ENCODE measurements around the gene ZNF597.

The ZNF597 gene

DNA sequence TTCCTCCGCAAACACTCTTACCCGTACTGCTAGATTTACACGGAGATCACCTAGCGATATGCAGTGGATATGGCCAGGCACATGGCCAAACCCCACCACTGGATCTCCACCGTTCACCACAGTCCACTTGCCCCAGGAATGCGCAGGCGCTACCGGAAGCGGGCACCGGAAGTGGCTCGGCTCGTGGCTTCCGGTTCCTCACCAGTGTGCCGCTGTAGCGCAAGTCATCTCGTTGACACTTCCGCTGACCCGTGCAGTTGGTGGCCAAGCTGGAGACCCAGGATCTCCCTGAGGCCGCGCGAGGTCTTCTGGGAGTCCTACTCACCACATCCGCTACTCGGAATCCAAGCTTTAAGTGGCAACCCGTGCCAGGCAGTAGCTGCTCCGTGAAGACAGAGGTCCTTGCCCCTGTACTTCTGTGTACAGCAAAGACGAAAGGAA lies 11.5 kb downstream of the ZNF597 start:
- no peaks in the 10 kb centered on the region for H3K4me1 ChIP-seq (ENCODE audit: control insufficient read depth, low read length)
- H3K27me3 ChIP-seq (ENCODE audit: control insufficient read depth, low read length), result peaks cover 11% of the 10 kb centered on the region; the same call in 1 of the 2 replicates
- H3K4me3 ChIP-seq (ENCODE audit: low read length), result no peak overlapping the region
- no peaks in the 10 kb centered on the region for H3K9me2 ChIP-seq (replicated peaks; ENCODE audit: control insufficient read depth, low read length)
- no peak overlapping the region for H3K27ac ChIP-seq (ENCODE audit: low read depth, low read length)
- no peak overlapping the region for H3K4me2 ChIP-seq (ENCODE audit: low read length)
- H3K36me3 ChIP-seq (ENCODE audit: control insufficient read depth, low read length), result no peaks in the 10 kb centered on the region; the same call in 1 of the 2 replicates
- H3F3A ChIP-seq (ENCODE audit: control insufficient read depth, insufficient read depth), result no peaks in the 10 kb centered on the region
- no peaks in the 10 kb centered on the region for H3K9me3 ChIP-seq (ENCODE audit: control insufficient read depth, insufficient read depth, low read length)
- no peaks in the 10 kb centered on the region for H4K20me1 ChIP-seq (ENCODE audit: control insufficient read depth, insufficient read depth, low read depth, low read length)
- H3K79me2 ChIP-seq (ENCODE audit: control insufficient read depth, low read length), result no peaks in the 10 kb centered on the region
- no peak for TF ChIP-seq EZH2phosphoT487 (IDR thresholded peaks at IDR 0.05; ENCODE audit: borderline replicate concordance, low read length)
- TF ChIP-seq, protein P1, sequence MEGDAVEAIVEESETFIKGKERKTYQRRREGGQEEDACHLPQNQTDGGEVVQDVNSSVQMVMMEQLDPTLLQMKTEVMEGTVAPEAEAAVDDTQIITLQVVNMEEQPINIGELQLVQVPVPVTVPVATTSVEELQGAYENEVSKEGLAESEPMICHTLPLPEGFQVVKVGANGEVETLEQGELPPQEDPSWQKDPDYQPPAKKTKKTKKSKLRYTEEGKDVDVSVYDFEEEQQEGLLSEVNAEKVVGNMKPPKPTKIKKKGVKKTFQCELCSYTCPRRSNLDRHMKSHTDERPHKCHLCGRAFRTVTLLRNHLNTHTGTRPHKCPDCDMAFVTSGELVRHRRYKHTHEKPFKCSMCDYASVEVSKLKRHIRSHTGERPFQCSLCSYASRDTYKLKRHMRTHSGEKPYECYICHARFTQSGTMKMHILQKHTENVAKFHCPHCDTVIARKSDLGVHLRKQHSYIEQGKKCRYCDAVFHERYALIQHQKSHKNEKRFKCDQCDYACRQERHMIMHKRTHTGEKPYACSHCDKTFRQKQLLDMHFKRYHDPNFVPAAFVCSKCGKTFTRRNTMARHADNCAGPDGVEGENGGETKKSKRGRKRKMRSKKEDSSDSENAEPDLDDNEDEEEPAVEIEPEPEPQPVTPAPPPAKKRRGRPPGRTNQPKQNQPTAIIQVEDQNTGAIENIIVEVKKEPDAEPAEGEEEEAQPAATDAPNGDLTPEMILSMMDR (IDR thresholded peaks at IDR 0.05; ENCODE audit: low read depth, low read length, poor library complexity, severe bottlenecking), result no peak

GRCh38 chr16:3413730-3414379 lies 29.4 kb downstream of the ZNF597 start:
- TF ChIP-seq, protein P1 (IDR thresholded peaks at IDR 0.05; ENCODE audit: low read depth, low read length, poor library complexity, severe bottlenecking), result no peak
- no peak for TF ChIP-seq EZH2phosphoT487 (IDR thresholded peaks at IDR 0.05; ENCODE audit: borderline replicate concordance, low read length)
- no peaks in the 10 kb centered on the region for H3K27me3 ChIP-seq (ENCODE audit: control insufficient read depth, low read length)

DNA sequence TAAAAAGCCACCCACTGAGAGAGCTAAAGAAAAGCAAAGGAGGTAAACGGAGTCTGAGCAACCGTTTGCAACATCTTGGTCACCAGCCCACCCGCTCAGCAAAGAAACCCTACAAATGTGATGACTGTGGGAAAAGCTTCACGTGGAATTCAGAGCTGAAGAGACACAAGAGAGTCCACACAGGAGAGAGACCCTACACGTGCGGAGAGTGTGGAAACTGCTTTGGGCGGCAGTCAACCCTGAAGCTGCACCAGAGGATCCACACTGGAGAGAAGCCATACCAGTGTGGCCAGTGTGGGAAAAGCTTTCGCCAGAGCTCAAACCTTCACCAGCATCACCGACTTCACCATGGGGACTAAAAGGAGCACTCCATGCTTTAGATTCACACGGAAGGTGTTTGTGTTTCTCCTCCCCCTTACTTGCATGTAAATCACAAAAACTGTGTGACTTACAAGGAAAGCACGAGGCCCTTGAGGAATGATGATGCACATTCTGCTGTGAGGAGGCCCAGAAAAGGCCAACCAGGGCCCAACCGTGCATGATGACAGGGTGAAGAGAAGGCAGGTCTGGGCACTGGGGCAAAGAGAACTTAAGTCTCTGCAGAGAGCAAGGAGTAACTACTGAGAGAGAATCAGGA lies 34.6 kb downstream of the ZNF597 start:
- no peaks in the 10 kb centered on the region for H3K27me3 ChIP-seq (ENCODE audit: control insufficient read depth, low read length)
- peaks cover 52% of the 10 kb centered on the region for H3K36me3 ChIP-seq (ENCODE audit: control insufficient read depth, low read length)
- no peak overlapping the region for H3K4me3 ChIP-seq (ENCODE audit: low read length)
- H3K4me2 ChIP-seq (ENCODE audit: low read length), result no peak overlapping the region
- H3K27ac ChIP-seq (ENCODE audit: low read depth, low read length), result no peak overlapping the region
- TF ChIP-seq EZH2phosphoT487 (IDR thresholded peaks at IDR 0.05; ENCODE audit: borderline replicate concordance, low read length), result no peak
- TF ChIP-seq, protein P1 (IDR thresholded peaks at IDR 0.05; ENCODE audit: low read depth, low read length, poor library complexity, severe bottlenecking), result no peak
- no peaks in the 10 kb centered on the region for H3K9me2 ChIP-seq (replicated peaks; ENCODE audit: control insufficient read depth, low read length)
- no peaks in the 10 kb centered on the region for H3K4me1 ChIP-seq (ENCODE audit: control insufficient read depth, low read length)
- H3F3A ChIP-seq (ENCODE audit: control insufficient read depth, insufficient read depth), result no peaks in the 10 kb centered on the region
- H3K9me3 ChIP-seq (ENCODE audit: control insufficient read depth, insufficient read depth, low read length), result peaks cover 46% of the 10 kb centered on the region
- H3K79me2 ChIP-seq (ENCODE audit: control insufficient read depth, low read length), result peaks cover 3% of the 10 kb centered on the region; the same call in 1 of the 2 replicates
- no peaks in the 10 kb centered on the region for H4K20me1 ChIP-seq (ENCODE audit: control insufficient read depth, insufficient read depth, low read depth, low read length)

More at GRCh38 chr16:3413730-3414379, 29.4 kb downstream of the ZNF597 start:
- no peak overlapping the region for H3K27ac ChIP-seq (ENCODE audit: low read depth, low read length)
- H3K4me2 ChIP-seq (ENCODE audit: low read length), result no peak overlapping the region
- H3K36me3 ChIP-seq (ENCODE audit: control insufficient read depth, low read length), result peaks cover 2% of the 10 kb centered on the region
- H3K9me3 ChIP-seq (ENCODE audit: control insufficient read depth, insufficient read depth, low read length), result peaks cover 21% of the 10 kb centered on the region
- no peaks in the 10 kb centered on the region for H3K79me2 ChIP-seq (ENCODE audit: control insufficient read depth, low read length)
- no peaks in the 10 kb centered on the region for H3K4me1 ChIP-seq (ENCODE audit: control insufficient read depth, low read length)
- no peak overlapping the region for H3K4me3 ChIP-seq (ENCODE audit: low read length)
- H4K20me1 ChIP-seq (ENCODE audit: control insufficient read depth, insufficient read depth, low read depth, low read length), result no peaks in the 10 kb centered on the region
- H3F3A ChIP-seq (ENCODE audit: control insufficient read depth, insufficient read depth), result no peaks in the 10 kb centered on the region
- no peaks in the 10 kb centered on the region for H3K9me2 ChIP-seq (replicated peaks; ENCODE audit: control insufficient read depth, low read length)
